HG03457 (cell line): ENCODE measurements around the gene BHLHA15.

Experiments used
- ATAC-seq: cut with Tn5 transposase; IDR thresholded peaks from one replicate; pipeline ENCODE4 v1.9.1; 2021; ENCODE audit warnings: moderate number of reproducible peaks; ENCODE audit not compliant: unreplicated experiment

BHLHA15 gene

GRCh38 chr7:98223351-98223897 is 12.2 kb downstream of the BHLHA15 start:
- ATAC-seq: no peak

- ATAC-seq: no peak
Observed at GRCh38 chr7:98223898-98224700, 12.9 kb downstream of the BHLHA15 start.

GRCh38 chr7:98224701-98225181 is 13.5 kb downstream of the BHLHA15 start:
- ATAC-seq: no peak

DNA sequence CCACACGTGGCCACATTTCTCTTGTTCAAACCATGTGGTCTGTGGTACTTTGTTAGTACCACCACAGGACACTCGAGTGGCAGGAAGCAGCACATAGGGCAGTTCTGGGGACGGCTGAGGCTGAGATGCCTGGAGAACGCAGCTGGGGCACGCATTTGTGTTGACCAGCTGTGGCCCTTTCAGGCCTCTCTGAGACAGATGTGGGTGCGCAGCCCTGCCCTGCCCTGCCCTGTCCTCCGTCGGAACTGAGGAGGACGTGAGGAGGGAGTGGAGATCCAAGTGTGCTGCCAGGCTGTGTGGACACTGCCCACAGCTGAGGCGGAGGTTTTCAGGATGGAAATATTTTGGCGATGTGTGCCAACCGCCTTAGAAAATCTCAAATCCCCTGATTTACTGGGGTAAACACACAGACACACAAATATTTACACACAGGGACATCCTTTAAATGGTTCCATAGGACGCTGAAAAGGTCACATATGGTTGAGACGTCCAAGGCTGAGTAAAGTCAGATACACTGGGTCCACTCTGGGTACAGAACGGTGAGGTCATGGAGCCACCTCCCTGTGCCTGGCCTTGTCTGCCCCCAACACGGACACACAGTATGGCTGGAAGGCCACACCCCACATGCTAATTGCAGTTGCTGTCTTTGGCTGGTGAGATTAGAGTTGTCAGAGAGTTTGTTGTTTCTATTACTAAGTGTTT is 14.8 kb downstream of the BHLHA15 start:
- ATAC-seq: no peak

DNA sequence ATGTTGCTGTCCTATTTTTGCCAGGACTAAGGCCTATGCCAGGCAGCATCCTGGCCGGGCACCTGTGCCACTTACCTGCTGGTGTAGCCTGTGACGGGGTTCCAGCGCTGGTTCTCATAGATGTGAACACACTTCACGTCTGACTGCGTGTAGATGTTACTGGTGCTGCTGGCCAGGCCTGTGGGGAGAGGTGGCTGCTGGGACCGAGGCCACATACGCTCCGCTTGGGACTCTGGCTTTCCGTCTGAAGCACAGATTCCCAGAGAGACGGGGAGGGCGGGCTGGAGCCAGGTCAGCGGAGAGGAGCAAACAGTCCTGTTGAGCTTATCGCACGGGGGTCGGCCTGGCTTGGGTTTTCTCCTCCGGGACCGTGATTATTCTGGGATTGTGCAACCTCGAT is 16.7 kb downstream of the BHLHA15 start:
- ATAC-seq: no peak

GRCh38 chr7:98228801-98229200 is 17.6 kb downstream of the BHLHA15 start:
- no peak for ATAC-seq

GRCh38 chr7:98229441-98229840 is 18.2 kb downstream of the BHLHA15 start:
- no peak for ATAC-seq

- no peak for ATAC-seq
Observed at GRCh38 chr7:98229991-98230745, 18.9 kb downstream of the BHLHA15 start.

GRCh38 chr7:98230746-98231471 is 19.7 kb downstream of the BHLHA15 start:
- no peak for ATAC-seq

- ATAC-seq: no peak
Observed at GRCh38 chr7:98231493-98232262, 20.4 kb downstream of the BHLHA15 start.

DNA sequence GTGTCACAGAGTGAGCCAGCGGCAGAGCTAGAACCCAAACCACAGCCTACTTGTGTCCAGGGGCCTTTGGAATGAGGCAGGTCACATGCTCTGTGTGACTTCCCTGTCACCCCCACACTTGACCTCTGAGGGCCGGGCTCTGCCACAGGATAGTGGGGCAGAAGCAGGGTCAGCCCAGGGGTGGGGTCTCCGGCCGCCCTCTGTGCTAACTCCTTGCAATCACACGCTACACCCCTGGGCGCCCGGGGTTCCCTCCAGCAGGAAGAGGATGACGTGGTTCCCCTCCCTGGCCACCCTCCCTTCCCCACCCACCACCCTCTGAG is 21.0 kb downstream of the BHLHA15 start:
- no peak for ATAC-seq

DNA sequence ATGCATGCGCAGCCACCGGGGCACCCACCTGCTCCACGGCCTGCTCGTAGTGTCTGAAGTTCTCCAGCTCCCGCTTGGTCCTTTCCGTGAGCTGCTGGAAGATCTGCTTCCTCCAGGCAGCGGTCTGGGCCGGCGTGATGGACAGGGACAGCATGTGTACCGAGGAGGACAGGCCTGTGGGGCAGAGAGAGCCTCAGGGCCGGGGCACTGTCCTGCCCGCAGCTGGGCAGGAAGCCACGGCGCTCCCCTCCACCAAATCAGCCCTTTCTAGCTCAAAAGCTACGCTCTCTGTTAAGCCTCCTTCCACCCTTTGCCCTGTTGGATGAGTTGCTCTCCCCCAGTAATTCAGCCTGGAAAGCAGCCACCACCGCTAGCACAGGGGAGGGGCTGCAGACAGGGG is 21.6 kb downstream of the BHLHA15 start:
- ATAC-seq: no peak

DNA sequence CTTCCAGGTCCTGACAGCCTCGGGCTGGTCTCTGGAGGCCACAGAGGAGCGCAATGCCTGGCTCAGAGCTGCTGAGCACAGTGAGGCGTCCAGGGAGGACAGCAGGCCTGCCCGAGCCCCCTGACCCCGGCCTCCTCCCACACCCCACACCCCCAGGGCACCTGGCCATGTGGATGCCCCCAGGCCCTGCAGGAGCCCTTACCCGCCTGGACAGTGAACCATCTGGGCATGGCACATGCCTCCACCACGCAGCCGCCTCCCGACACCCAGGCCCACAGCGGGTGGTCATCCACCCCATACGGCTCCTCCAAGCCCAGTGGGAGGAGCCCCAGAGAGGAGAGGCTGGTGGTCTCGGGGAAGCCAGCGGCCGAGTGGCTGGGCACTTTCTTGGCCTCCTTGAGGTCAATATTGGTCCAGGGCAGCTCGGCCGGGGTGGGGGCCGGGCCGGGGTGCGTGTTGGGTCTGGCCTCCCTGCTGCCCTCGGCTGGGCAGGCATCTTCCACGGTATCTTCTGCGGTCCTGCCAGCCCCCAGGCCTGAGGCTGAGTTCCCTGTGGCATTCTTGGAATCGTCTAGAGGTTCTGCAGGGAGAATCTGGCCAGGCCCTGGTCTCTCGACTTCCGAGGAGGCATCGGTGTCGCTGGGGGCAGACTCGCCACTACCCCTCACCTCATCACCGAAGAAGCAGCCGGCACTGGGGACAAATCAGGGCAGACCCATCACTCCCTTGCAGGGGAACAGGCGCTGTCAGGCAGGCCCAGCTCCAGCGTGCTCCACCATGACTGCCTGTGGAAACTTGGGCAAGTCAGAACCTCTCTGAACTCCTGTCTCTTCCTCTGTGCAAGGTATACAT is 22.2 kb downstream of the BHLHA15 start:
- no peak for ATAC-seq

- ATAC-seq: no peak
Observed at GRCh38 chr7:98234429-98235147, 23.3 kb downstream of the BHLHA15 start.

DNA sequence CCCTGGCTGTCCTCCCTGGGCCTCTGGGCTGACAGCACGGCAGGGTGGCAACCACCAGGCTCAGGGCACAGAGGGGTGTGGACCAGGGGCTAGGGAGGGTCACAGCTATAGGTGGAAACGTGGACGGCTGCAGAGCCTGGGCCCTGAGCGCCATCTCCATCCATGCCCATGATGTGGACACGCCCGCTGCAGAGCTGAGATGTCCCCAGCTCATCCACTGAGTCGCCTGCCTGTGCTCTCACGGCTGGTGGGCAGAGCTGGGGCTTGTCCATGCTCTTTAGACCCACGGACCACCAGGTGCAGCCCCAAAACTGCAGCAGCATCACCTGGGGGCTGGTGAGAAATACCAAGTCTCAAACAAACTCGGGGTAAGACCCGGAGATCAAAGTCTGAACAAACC is 24.7 kb downstream of the BHLHA15 start:
- ATAC-seq: no peak

- ATAC-seq: no peak
Observed at GRCh38 chr7:98236355-98237185, 25.3 kb downstream of the BHLHA15 start.

DNA sequence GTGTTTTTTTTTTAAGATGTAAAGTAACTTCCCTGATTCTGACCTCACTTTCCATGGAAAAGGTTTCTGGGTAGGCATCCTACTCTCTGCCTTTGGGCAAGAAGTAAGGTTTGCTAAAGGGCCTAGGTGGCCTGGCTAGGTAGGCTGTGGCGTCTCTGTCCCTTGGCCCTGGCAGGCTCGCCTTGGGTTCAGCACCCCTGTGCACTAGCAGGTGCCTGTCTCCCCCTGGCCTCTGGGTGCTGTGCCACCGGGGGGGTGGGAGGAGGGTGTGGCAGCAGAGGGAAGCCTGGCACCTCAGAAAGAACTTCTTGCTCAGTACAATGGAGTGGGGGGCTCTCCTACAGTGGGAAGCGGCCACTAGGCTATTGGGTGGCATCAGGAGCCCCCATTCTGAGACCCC is 26.8 kb downstream of the BHLHA15 start:
- ATAC-seq: no peak

GRCh38 chr7:98238976-98239375 is 27.7 kb downstream of the BHLHA15 start:
- ATAC-seq: no peak
